OCI-LY7 (cell line): Measurements from ENCODE around the gene FRZB. TPM values are rescaled to one million over a fixed set of nuclear protein-coding genes. Genes with fewer than 3 reads are reported as not detected.

Experiments used
- BruUV-seq: library from RNA; stranded (reverse); fragments of 400-500 nt; replicated peaks from 2 replicates; lab custom pipeline; 2021; lab: Mats Ljungman, UMichigan
- CTCF ChIA-PET: fragments of 300-600 bp; sonication (Branson Sonifier 250); formaldehyde crosslinking; loops from one replicate; lab custom pipeline; 2022; ENCODE audit warnings: antibody characterized with exemption; ENCODE audit not compliant: unreplicated experiment; lab: Charles Lee
- POLR2A ChIA-PET: fragments of 300-600 bp; sonication (Branson Sonifier 250); formaldehyde crosslinking; loops from one replicate; lab custom pipeline; 2022; ENCODE audit warnings: antibody characterized with exemption; lab: Charles Lee
- DNase-seq: peaks from one replicate; pipeline ENCODE4 v3.0.0-alpha.2; 2015; ENCODE audit warnings: low spot score
- H2AFZ ChIP-seq: fragments of 200-600 bp; sonication (generic), shearing (Covaris generic); 2 replicates; pipeline ENCODE4 v1.6.1; 2014; ENCODE audit warnings: mild to moderate bottlenecking, antibody characterized with exemption, low read length, moderate library complexity
- H3K27ac ChIP-seq: fragments of 200-600 bp; sonication (generic); 2 replicates; pipeline ENCODE4 v1.5.1; 2014; ENCODE audit warnings: mixed run types, low read depth, mild to moderate bottlenecking, moderate library complexity, low read length, inconsistent platforms; ENCODE audit not compliant: poor library complexity, severe bottlenecking
- H3K36me3 ChIP-seq: fragments of 200-600 bp; sonication (generic); 2 replicates; pipeline ENCODE4 v1.6.1; 2014; ENCODE audit warnings: mild to moderate bottlenecking, antibody characterized with exemption, low read length, moderate library complexity, mixed read lengths; ENCODE audit not compliant: insufficient read depth
- H3K4me1 ChIP-seq: fragments of 200-600 bp; sonication (generic); 2 replicates; pipeline ENCODE4 v1.5.1; 2014; ENCODE audit warnings: mild to moderate bottlenecking, low read length; ENCODE audit not compliant: insufficient read depth, poor library complexity, severe bottlenecking
- H3K4me2 ChIP-seq: fragments of 200-600 bp; sonication (generic); 2 replicates; pipeline ENCODE4 v1.6.1; 2014; ENCODE audit warnings: mild to moderate bottlenecking, low read length
- H3K4me3 ChIP-seq: fragments of 200-600 bp; sonication (generic); 2 replicates; pipeline ENCODE4 v1.5.1; 2014; ENCODE audit warnings: mild to moderate bottlenecking, low read depth, low read length; ENCODE audit not compliant: poor library complexity, severe bottlenecking
- H3K79me2 ChIP-seq: fragments of 200-600 bp; sonication (generic); 2 replicates; pipeline ENCODE4 v1.6.1; 2016; ENCODE audit warnings: low read depth, mild to moderate bottlenecking, low read length, moderate library complexity, mixed read lengths; ENCODE audit not compliant: insufficient read depth
- H3K9me2 ChIP-seq: fragments of 200-600 bp; sonication (generic); 2 replicates; pipeline ENCODE4 v1.6.1; 2016; ENCODE audit warnings: mild to moderate bottlenecking, low read length, mixed read lengths; ENCODE audit not compliant: insufficient read depth
- H3K9me3 ChIP-seq: fragments of 200-600 bp; sonication (generic); 2 replicates; pipeline ENCODE4 v1.6.1; 2014; ENCODE audit warnings: mild to moderate bottlenecking, mixed run types, low read length, mixed read lengths
- H4K20me1 ChIP-seq: fragments of 200-600 bp; sonication (generic); 2 replicates; pipeline ENCODE4 v1.6.1; 2014; ENCODE audit warnings: mild to moderate bottlenecking, antibody characterized with exemption, low read length, moderate library complexity, mixed read lengths; ENCODE audit not compliant: insufficient read depth
- CTCF ChIP-seq: fragments of 200-600 bp; sonication (generic); conservative IDR thresholded peaks from 2 replicates; pipeline ENCODE4 v1.5.1; 2014; ENCODE audit warnings: mild to moderate bottlenecking, antibody characterized with exemption, low read length, moderate library complexity, mixed read lengths
- EZH2phosphoT487 ChIP-seq: fragments of 200-600 bp; sonication (generic); IDR thresholded peaks from 2 replicates; pipeline ENCODE4 v1.6.1; 2018; ENCODE audit warnings: low read depth, borderline replicate concordance, mild to moderate bottlenecking, mixed run types, antibody characterized with exemption, low read length, moderate library complexity, mixed read lengths
- intact Hi-C: fragments of 100-400 bp; cut with micrococcal nuclease; formaldehyde crosslinking; loops from one replicate; pipeline ENCODE4 v1.10.0; 2022; ENCODE audit not compliant: unreplicated experiment
- total RNA-seq, 2 experiments: library from RNA; depleted of rRNA in 1 of 2; stranded (reverse); fragments of >200 nt in 1 of 2; shearing (Covaris generic) in 1 of 2; gene quantifications; 2 replicates each; pipeline ENCODE4 v1.2.3, GENCODE V29; 2014 to 2022

The FRZB gene
- total RNA-seq, 2 experiments from 2014 or later: not detected

DNA sequence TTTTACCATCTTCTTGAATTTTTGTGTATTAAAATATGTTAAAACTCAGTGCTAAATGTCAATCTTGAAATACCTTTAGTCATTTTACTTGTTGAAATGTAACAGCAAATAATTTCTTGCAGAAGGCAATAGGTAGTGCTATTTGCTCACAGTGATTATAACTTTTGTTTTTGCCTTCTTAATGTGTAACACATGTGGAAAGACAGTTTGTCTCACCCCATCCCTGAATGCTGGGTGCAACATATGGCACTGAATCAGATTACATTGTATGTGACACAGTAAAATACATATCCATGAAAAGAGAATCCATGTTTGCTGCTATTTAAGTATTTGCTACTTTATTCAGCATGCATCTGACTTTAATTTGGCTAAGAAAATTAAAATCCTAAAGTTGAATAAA, 35.3 kb downstream of the FRZB start:
- Histone ChIP-seq H4K20me1 (no peaks in the 10 kb centered on the region), H3K79me2 (no peaks in the 10 kb centered on the region), H3K27ac (no peak overlapping the region), H3K4me1 (peaks cover 21% of the 10 kb centered on the region), H3K4me2 (no peak overlapping the region), H3K36me3 (no peaks in the 10 kb centered on the region), H3K9me2 (no peaks in the 10 kb centered on the region), H3K9me3 (no peaks in the 10 kb centered on the region), H2AFZ (no peak overlapping the region), H3K4me3 (no peak overlapping the region)
- POLR2A ChIA-PET: interaction anchor here (1.1 kb wide), 1 partner anchor 11 kb away, joined by 3 read pairs; no protein-coding TSS in a partner anchor
- TF ChIP-seq EZH2phosphoT487: no peak
- CTCF ChIA-PET: no interaction called here
- no peak for DNase-seq
- BruUV-seq: no TSS peak
- intact Hi-C loops: no loop called here

GRCh38 chr2:182827182-182827879, 39.1 kb downstream of the FRZB start:
- DNase-seq: no peak
- ChIA-PET POLR2A (interaction anchor here (1.2 kb wide), 2 partner anchors 11 to 14 kb away, joined by 3 read pairs; no protein-coding TSS in a partner anchor), CTCF (no interaction called here)
- H3K4me1 ChIP-seq: peaks cover 4% of the 10 kb centered on the region
- H3K79me2 ChIP-seq: no peaks in the 10 kb centered on the region
- no peaks in the 10 kb centered on the region for H3K9me3 ChIP-seq
- H3K4me3 ChIP-seq: no peak overlapping the region
- no peak for TF ChIP-seq CTCF
- no peak for TF ChIP-seq EZH2phosphoT487
- no peak overlapping the region for H3K4me2 ChIP-seq
- intact Hi-C loops: no loop called here
- H4K20me1 ChIP-seq: no peaks in the 10 kb centered on the region
- H3K9me2 ChIP-seq: no peaks in the 10 kb centered on the region
- no peaks in the 10 kb centered on the region for H3K36me3 ChIP-seq
- H2AFZ ChIP-seq: peak overlapping the region; percentile 62
- H3K27ac ChIP-seq: no peak overlapping the region
- no TSS peak for BruUV-seq

- no peaks in the 10 kb centered on the region for H3K9me2 ChIP-seq
- no peaks in the 10 kb centered on the region for H3K36me3 ChIP-seq
- no peak overlapping the region for H3K4me2 ChIP-seq
- no peak for DNase-seq
- H2AFZ ChIP-seq: peak overlapping the region; percentile 62
- no peak for TF ChIP-seq EZH2phosphoT487
- TF ChIP-seq CTCF: no peak
- no peaks in the 10 kb centered on the region for H3K9me3 ChIP-seq
- intact Hi-C loops: no loop called here
- H3K79me2 ChIP-seq: no peaks in the 10 kb centered on the region
- H3K27ac ChIP-seq: no peak overlapping the region
- ChIA-PET POLR2A (interaction anchor here (0.6 to 2.4 kb wide), 3 partner anchors 8 to 273 kb away, joined by 3 to 7 read pairs (median 3); no protein-coding TSS in a partner anchor), CTCF (no interaction called here)
- H3K4me1 ChIP-seq: no peaks in the 10 kb centered on the region
- no TSS peak for BruUV-seq
- H3K4me3 ChIP-seq: no peak overlapping the region
- H4K20me1 ChIP-seq: no peaks in the 10 kb centered on the region
Observed at GRCh38 chr2:182826496-182826895, 39.9 kb downstream of the FRZB start.
